ENCODE data around the gene SLC22A2. TPM values are rescaled to one million over a fixed set of nuclear protein-coding genes. Genes with fewer than 3 reads are reported as not detected.

The SLC22A2 gene
- total RNA-seq, 6 experiments from 2014 or later: not detected

DNA sequence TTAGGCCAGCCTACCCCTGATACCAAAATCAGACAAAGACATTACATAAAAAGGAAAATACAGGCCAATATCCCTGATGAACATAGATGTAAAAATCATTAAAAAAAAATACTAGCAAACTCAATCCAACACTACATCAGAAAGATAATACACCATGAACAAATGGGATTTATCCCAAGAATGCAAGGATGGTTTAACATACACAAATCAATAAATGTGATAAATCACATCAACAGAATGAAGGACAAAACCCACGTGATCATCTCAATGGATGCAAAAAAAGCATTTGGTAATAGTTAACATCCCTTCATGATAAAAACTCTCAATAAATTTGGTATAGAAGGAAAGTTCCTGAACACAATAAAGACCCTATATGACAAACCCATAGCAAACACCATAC lies 63.8 kb downstream of the SLC22A2 start:
- WGBS (ENCODE audit: insufficient coverage, low coverage, low lambda C conversion rate, missing lambda C conversion rate): 78% methylated on average over 1 of the region's 1 CpG
- no peaks in the 10 kb centered on the region for H3K36me3 ChIP-seq
- no peaks in the 10 kb centered on the region for H3K4me1 ChIP-seq
- DNase-seq: no peak
- intact Hi-C loops (cut with DNase I): no loop called here
- H3K27me3 ChIP-seq: no peaks in the 10 kb centered on the region
- H3K4me3 ChIP-seq: no peak overlapping the region
- H3K27ac ChIP-seq: no peak overlapping the region
- TF ChIP-seq, protein P1, sequence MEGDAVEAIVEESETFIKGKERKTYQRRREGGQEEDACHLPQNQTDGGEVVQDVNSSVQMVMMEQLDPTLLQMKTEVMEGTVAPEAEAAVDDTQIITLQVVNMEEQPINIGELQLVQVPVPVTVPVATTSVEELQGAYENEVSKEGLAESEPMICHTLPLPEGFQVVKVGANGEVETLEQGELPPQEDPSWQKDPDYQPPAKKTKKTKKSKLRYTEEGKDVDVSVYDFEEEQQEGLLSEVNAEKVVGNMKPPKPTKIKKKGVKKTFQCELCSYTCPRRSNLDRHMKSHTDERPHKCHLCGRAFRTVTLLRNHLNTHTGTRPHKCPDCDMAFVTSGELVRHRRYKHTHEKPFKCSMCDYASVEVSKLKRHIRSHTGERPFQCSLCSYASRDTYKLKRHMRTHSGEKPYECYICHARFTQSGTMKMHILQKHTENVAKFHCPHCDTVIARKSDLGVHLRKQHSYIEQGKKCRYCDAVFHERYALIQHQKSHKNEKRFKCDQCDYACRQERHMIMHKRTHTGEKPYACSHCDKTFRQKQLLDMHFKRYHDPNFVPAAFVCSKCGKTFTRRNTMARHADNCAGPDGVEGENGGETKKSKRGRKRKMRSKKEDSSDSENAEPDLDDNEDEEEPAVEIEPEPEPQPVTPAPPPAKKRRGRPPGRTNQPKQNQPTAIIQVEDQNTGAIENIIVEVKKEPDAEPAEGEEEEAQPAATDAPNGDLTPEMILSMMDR (IDR thresholded peaks at IDR 0.05): no peak
- TF ChIP-seq POLR2A (IDR thresholded peaks at IDR 0.05): no peak
- peaks cover 0 to 10% (median 4%) of the 10 kb centered on the region in 4 donors for H3K9me3 ChIP-seq
- no peak for ATAC-seq

GRCh38 chr6:160192840-160193239 lies 65.8 kb downstream of the SLC22A2 start:
- Histone ChIP-seq H3K9me3 (peaks cover 0 to 10% (median 4%) of the 10 kb centered on the region in 4 donors), H3K4me1 (no peaks in the 10 kb centered on the region), H3K4me3 (no peak overlapping the region), H3K27ac (no peak overlapping the region), H3K36me3 (no peaks in the 10 kb centered on the region), H3K27me3 (no peaks in the 10 kb centered on the region)
- DNase-seq (no peak), ATAC-seq (no peak)
- 93% methylated on average over 1 of the region's 1 CpG for WGBS (ENCODE audit: insufficient coverage, low coverage, low lambda C conversion rate, missing lambda C conversion rate)
- intact Hi-C loops (cut with DNase I): no loop called here
- TF ChIP-seq, protein P1 (IDR thresholded peaks at IDR 0.05): no peak
- no peak for TF ChIP-seq POLR2A (IDR thresholded peaks at IDR 0.05)

GRCh38 chr6:160190973-160191372 lies 67.6 kb downstream of the SLC22A2 start:
- H3K36me3 ChIP-seq: no peaks in the 10 kb centered on the region
- no peak for DNase-seq
- TF ChIP-seq, protein P1 (IDR thresholded peaks at IDR 0.05): no peak
- no peak for TF ChIP-seq POLR2A (IDR thresholded peaks at IDR 0.05)
- H3K9me3 ChIP-seq: peaks cover 0 to 10% (median 4%) of the 10 kb centered on the region in 4 donors
- no peaks in the 10 kb centered on the region for H3K4me1 ChIP-seq
- intact Hi-C loops (cut with DNase I): no loop called here
- no peak overlapping the region for H3K4me3 ChIP-seq
- no peak for ATAC-seq
- H3K27ac ChIP-seq: no peak overlapping the region
- no peaks in the 10 kb centered on the region for H3K27me3 ChIP-seq

- TF ChIP-seq, protein P1 (IDR thresholded peaks at IDR 0.05): no peak
- TF ChIP-seq POLR2A (IDR thresholded peaks at IDR 0.05): no peak
- H3K27me3 ChIP-seq: no peaks in the 10 kb centered on the region
- 50% methylated on average over 1 of the region's 1 CpG for WGBS (ENCODE audit: insufficient coverage, low coverage, low lambda C conversion rate, missing lambda C conversion rate)
- no peaks in the 10 kb centered on the region for H3K36me3 ChIP-seq
- H3K4me3 ChIP-seq: no peak overlapping the region
- intact Hi-C loops (cut with DNase I): no loop called here
- H3K27ac ChIP-seq: no peak overlapping the region
- ATAC-seq: no peak
- peaks cover 0 to 10% (median 4%) of the 10 kb centered on the region in 4 donors for H3K9me3 ChIP-seq
- no peaks in the 10 kb centered on the region for H3K4me1 ChIP-seq
- no peak for DNase-seq
Observed at GRCh38 chr6:160190081-160190480, 68.5 kb downstream of the SLC22A2 start.

DNA sequence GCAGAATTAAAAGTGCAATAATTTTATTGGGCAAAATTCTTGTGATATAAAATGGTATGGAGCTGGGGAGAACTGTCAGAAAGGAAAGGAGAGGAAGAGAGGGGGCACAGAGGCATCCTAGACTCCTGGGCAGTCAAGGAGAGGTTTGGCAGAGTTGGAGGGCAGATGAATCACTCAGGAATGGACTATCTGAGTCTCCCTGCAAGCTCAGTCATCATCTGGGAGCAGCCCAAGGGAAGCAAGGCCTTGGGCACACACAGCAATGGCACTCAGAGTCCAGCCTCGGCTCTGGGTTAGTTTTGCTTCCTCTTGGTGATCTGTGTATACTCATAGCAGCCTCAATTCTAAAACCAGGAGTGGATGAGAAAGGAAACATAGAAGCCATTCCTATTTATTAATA lies 69.8 kb downstream of the SLC22A2 start:
- WGBS (ENCODE audit: insufficient coverage, low coverage, low lambda C conversion rate, missing lambda C conversion rate): no CpG with 5 or more reads among the region's 1 CpG
- H3K9me3 ChIP-seq: peaks cover 0 to 6% (median 1%) of the 10 kb centered on the region in 4 donors
- no peaks in the 10 kb centered on the region for H3K4me1 ChIP-seq
- intact Hi-C loops (cut with DNase I): no loop called here
- H3K27ac ChIP-seq: no peak overlapping the region
- H3K4me3 ChIP-seq: no peak overlapping the region
- H3K27me3 ChIP-seq: no peaks in the 10 kb centered on the region
- DNase-seq (no peak), ATAC-seq (no peak)
- TF ChIP-seq POLR2A (IDR thresholded peaks at IDR 0.05): no peak
- TF ChIP-seq, protein P1 (IDR thresholded peaks at IDR 0.05): no peak
- no peaks in the 10 kb centered on the region for H3K36me3 ChIP-seq
